NCI-H524 (cell line): ENCODE measurements around the gene ARSK.

ENCODE experiments used
- DNase-seq, 2 experiments: peaks; one replicate each; lab custom pipeline; 2025; lab: John Stamatoyannopoulos, UW

Gene ARSK

GRCh38 chr5:95564450-95564849, 9.5 kb downstream of the ARSK start:
- DNase-seq = peak; percentile 78 to 86

GRCh38 chr5:95565280-95565920, 10.5 kb downstream of the ARSK start:
- DNase-seq = no peak

- no peak for DNase-seq
These were observed 17.1 kb downstream of the ARSK start for GRCh38 chr5:95572016-95572415.

GRCh38 chr5:95581576-95581975, 26.7 kb downstream of the ARSK start:
- no peak for DNase-seq

GRCh38 chr5:95583992-95584391, 29.1 kb downstream of the ARSK start:
- no peak for DNase-seq

GRCh38 chr5:95590880-95591279, 36.0 kb downstream of the ARSK start:
- no peak for DNase-seq

GRCh38 chr5:95591490-95591901, 36.6 kb downstream of the ARSK start:
- DNase-seq = no peak

- no peak for DNase-seq
These were observed 40.5 kb downstream of the ARSK start for GRCh38 chr5:95595289-95595931.

- DNase-seq = no peak
These were observed 44.4 kb downstream of the ARSK start for GRCh38 chr5:95599252-95599651.

GRCh38 chr5:95600557-95600956, 45.7 kb downstream of the ARSK start:
- DNase-seq = no peak

GRCh38 chr5:95605786-95606185, 50.9 kb downstream of the ARSK start:
- DNase-seq = no peak

GRCh38 chr5:95606419-95606818, 51.5 kb downstream of the ARSK start:
- DNase-seq = no peak

GRCh38 chr5:95609711-95610110, 54.8 kb downstream of the ARSK start:
- DNase-seq = no peak

GRCh38 chr5:95610546-95610945, 55.6 kb downstream of the ARSK start:
- DNase-seq = no peak

- DNase-seq = no peak
These were observed 56.5 kb downstream of the ARSK start for GRCh38 chr5:95611396-95611795.

- DNase-seq = no peak
These were observed 58.6 kb downstream of the ARSK start for GRCh38 chr5:95613514-95613913.

- no peak for DNase-seq
These were observed 60.2 kb downstream of the ARSK start for GRCh38 chr5:95615164-95615467.

- no peak for DNase-seq
These were observed 62.2 kb downstream of the ARSK start for GRCh38 chr5:95617057-95617456.

- no peak for DNase-seq
These were observed 64.2 kb downstream of the ARSK start for GRCh38 chr5:95619096-95619495.

- peak in 1 of 2 experiments; percentile 8 for DNase-seq
These were observed 64.7 kb downstream of the ARSK start for GRCh38 chr5:95619514-95620029.

GRCh38 chr5:95620030-95620869, 65.3 kb downstream of the ARSK start, which contains the start of gene GPR150:
GPR150 (plus strand) TSS chr5:95620087; CDS start chr5:95620276, 189 bp downstream.
- DNase-seq = peak; percentile 47 to 61
